ENCODE results near the gene ADARB2. TPM values are rescaled to one million over a fixed set of nuclear protein-coding genes. Genes with fewer than 3 reads are reported as not detected.

Gene ADARB2
- total RNA-seq, 2 donors from 2014 or later: 1.1 to 1.8 TPM

DNA sequence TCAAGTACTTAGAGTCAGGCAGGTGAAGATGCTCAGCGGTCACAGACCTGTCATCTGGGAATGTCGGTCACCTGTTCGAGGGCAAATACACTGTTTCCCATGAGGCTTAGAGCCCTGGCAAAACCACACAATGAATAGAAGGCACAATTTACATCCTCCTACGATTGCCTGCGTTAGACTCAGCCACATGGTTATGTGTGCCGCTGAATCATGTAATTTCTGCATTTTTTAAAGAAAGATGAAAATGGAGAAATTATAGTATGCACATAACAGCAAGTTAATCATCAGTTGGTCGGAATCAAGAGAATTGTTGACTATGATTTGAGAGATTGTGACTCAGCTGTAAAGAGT lies 158.2 kb downstream of the ADARB2 start:
- Mint-ChIP-seq H3K4me1 (no peaks in the 10 kb centered on the region), H3K9me3 (no peaks in the 10 kb centered on the region), H3K4me3 (no peak overlapping the region), H3K36me3 (ENCODE audit: low read depth) (no peaks in the 10 kb centered on the region), H3K27me3 (ENCODE audit: insufficient read depth) (no peaks in the 10 kb centered on the region), H3K27ac (no peak overlapping the region)
- 94 to 99% methylated on average over 6 to 7 of the region's 7 CpGs for WGBS, 2 experiments (ENCODE audit: insufficient coverage in 1 of 2, insufficient read length in 1 of 2)
- no peak for DNase-seq
- Histone ChIP-seq H3K27me3 (ENCODE audit: control insufficient read depth, insufficient read depth, low read length, poor library complexity, severe bottlenecking) (no peaks in the 10 kb centered on the region), H3K27ac (ENCODE audit: low read depth, low read length) (no peak overlapping the region), H3K9ac (ENCODE audit: extremely low read depth, low read length, poor library complexity, severe bottlenecking) (no peak overlapping the region), H3K9me3 (ENCODE audit: control insufficient read depth, low read length) (no peaks in the 10 kb centered on the region), H3K36me3 (ENCODE audit: control insufficient read depth, insufficient read depth, low read length) (no peaks in the 10 kb centered on the region), H3K4me1 (ENCODE audit: control insufficient read depth, insufficient read depth, low read length) (no peaks in the 10 kb centered on the region), H3K4me3 (ENCODE audit: low read length) (no peak overlapping the region)
- TF ChIP-seq CTCF (conservative IDR thresholded peaks at IDR 0.05): no peak

- Mint-ChIP-seq H3K4me3 (no peak overlapping the region), H3K4me1 (no peaks in the 10 kb centered on the region), H3K27me3 (ENCODE audit: insufficient read depth) (no peaks in the 10 kb centered on the region), H3K36me3 (ENCODE audit: low read depth) (no peaks in the 10 kb centered on the region), H3K9me3 (no peaks in the 10 kb centered on the region), H3K27ac (no peak overlapping the region)
- whole genome bisulfite sequencing, 2 experiments (ENCODE audit: insufficient coverage in 1 of 2, insufficient read length in 1 of 2): 91 to 95% methylated on average over 7 to 18 of the region's 19 CpGs
- no peaks in the 10 kb centered on the region for H3K4me1 ChIP-seq (ENCODE audit: control insufficient read depth, insufficient read depth, low read length)
- H3K36me3 ChIP-seq (ENCODE audit: control insufficient read depth, insufficient read depth, low read length): no peaks in the 10 kb centered on the region
- no peaks in the 10 kb centered on the region for H3K27me3 ChIP-seq (ENCODE audit: control insufficient read depth, insufficient read depth, low read length, poor library complexity, severe bottlenecking)
- H3K9ac ChIP-seq (ENCODE audit: extremely low read depth, low read length, poor library complexity, severe bottlenecking): no peak overlapping the region
- no peak for DNase-seq
- H3K27ac ChIP-seq (ENCODE audit: low read depth, low read length): no peak overlapping the region
- TF ChIP-seq CTCF (conservative IDR thresholded peaks at IDR 0.05): no peak
- H3K9me3 ChIP-seq (ENCODE audit: control insufficient read depth, low read length): no peaks in the 10 kb centered on the region
- no peak overlapping the region for H3K4me3 ChIP-seq (ENCODE audit: low read length)
Observed at GRCh38 chr10:1578392-1579140, 158.8 kb downstream of the ADARB2 start.

DNA sequence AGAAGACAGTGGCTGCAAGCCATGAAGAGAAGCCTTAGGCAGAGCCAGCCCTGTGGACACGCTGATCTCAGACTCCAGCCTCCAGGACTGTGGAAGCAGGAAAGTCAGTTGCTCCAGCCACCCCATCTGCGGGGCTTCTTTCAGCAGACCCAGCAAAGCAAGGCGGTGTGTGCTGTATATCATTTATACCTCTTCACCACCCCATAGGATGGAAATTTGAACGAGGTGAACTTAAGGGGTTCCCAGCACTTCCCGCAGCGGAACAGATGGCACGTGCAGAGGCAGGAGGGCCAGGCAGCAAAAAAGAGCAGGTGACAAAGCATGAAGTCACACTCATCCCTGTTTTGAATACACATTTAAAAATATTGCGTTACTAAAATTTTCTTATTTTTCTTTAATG lies 159.4 kb downstream of the ADARB2 start:
- H3K27me3 Mint-ChIP-seq (ENCODE audit: insufficient read depth): no peaks in the 10 kb centered on the region

More for the DNA sequence above, 159.4 kb downstream of the ADARB2 start:
- Histone ChIP-seq H3K27ac (ENCODE audit: low read depth, low read length) (no peak overlapping the region), H3K9me3 (ENCODE audit: control insufficient read depth, low read length) (no peaks in the 10 kb centered on the region), H3K27me3 (ENCODE audit: control insufficient read depth, insufficient read depth, low read length, poor library complexity, severe bottlenecking) (no peaks in the 10 kb centered on the region), H3K4me1 (ENCODE audit: control insufficient read depth, insufficient read depth, low read length) (no peaks in the 10 kb centered on the region), H3K9ac (ENCODE audit: extremely low read depth, low read length, poor library complexity, severe bottlenecking) (no peak overlapping the region), H3K4me3 (ENCODE audit: low read length) (no peak overlapping the region), H3K36me3 (ENCODE audit: control insufficient read depth, insufficient read depth, low read length) (no peaks in the 10 kb centered on the region)
- DNase-seq: no peak
- H3K36me3 Mint-ChIP-seq (ENCODE audit: low read depth): no peaks in the 10 kb centered on the region
- H3K4me3 Mint-ChIP-seq: no peak overlapping the region
- no peaks in the 10 kb centered on the region for H3K4me1 Mint-ChIP-seq
- no peaks in the 10 kb centered on the region for H3K9me3 Mint-ChIP-seq
- no peak for TF ChIP-seq CTCF (conservative IDR thresholded peaks at IDR 0.05)
- 86 to 94% methylated on average over 4 to 7 of the region's 8 CpGs for WGBS, 2 experiments (ENCODE audit: insufficient coverage in 1 of 2, insufficient read length in 1 of 2)
- H3K27ac Mint-ChIP-seq: no peak overlapping the region
